HG03108 (cell line): ENCODE data around the gene GALNT3.

Experiments used
- ATAC-seq: cut with Tn5 transposase; IDR thresholded peaks from one replicate; pipeline ENCODE4 v1.9.1; 2021; ENCODE audit warnings: moderate library complexity; ENCODE audit not compliant: unreplicated experiment

Gene GALNT3

GRCh38 chr2:165793779-165794535 is at the start of gene GALNT3:
GALNT3 (minus strand) TSS chr2:165794247; CDS start chr2:165770700, 23,547 bp downstream.
- ATAC-seq: peak; percentile 21

- ATAC-seq: no peak
Observed at GRCh38 chr2:165843351-165843750, 49.3 kb upstream of the GALNT3 start.

- ATAC-seq: no peak
Observed at GRCh38 chr2:165840333-165840958, 46.4 kb upstream of the GALNT3 start.

GRCh38 chr2:165839610-165840009 is 45.6 kb upstream of the GALNT3 start:
- ATAC-seq: no peak

- ATAC-seq: no peak
Observed at GRCh38 chr2:165837122-165837521, 43.1 kb upstream of the GALNT3 start.

- no peak for ATAC-seq
Observed at GRCh38 chr2:165835363-165835762, 41.3 kb upstream of the GALNT3 start.

- no peak for ATAC-seq
Observed at GRCh38 chr2:165833156-165833555, 39.1 kb upstream of the GALNT3 start.

- ATAC-seq: no peak
Observed at GRCh38 chr2:165827921-165828276, 33.9 kb upstream of the GALNT3 start.

- ATAC-seq: peak; percentile 66
Observed at GRCh38 chr2:165827016-165827920, 33.2 kb upstream of the GALNT3 start.

GRCh38 chr2:165825041-165825440 is 31.0 kb upstream of the GALNT3 start:
- no peak for ATAC-seq

- no peak for ATAC-seq
Observed at GRCh38 chr2:165820296-165820695, 26.2 kb upstream of the GALNT3 start.

GRCh38 chr2:165818920-165819319 is 24.9 kb upstream of the GALNT3 start:
- no peak for ATAC-seq

GRCh38 chr2:165815299-165816141 is 21.5 kb upstream of the GALNT3 start:
- ATAC-seq: no peak

GRCh38 chr2:165814473-165814872 is 20.4 kb upstream of the GALNT3 start:
- ATAC-seq: no peak

GRCh38 chr2:165811592-165812370 is 17.7 kb upstream of the GALNT3 start:
- no peak for ATAC-seq

GRCh38 chr2:165810418-165810817 is 16.4 kb upstream of the GALNT3 start:
- no peak for ATAC-seq

GRCh38 chr2:165804719-165805118 is 10.7 kb upstream of the GALNT3 start:
- no peak for ATAC-seq

GRCh38 chr2:165803123-165803760 is 9.2 kb upstream of the GALNT3 start:
- ATAC-seq: no peak

- no peak for ATAC-seq
Observed at GRCh38 chr2:165801176-165801575, 7.1 kb upstream of the GALNT3 start.
